NCI-H524 treated with DMSO at 0.1 percent for 48 hours (cell line): ENCODE measurements around the gene PLPPR3.
"Not testable (repeated sequence)": the region's sequence is repeated elsewhere in the genome, so short reads cannot be mapped to it uniquely, and the experiment has no call there.

Source experiments
- DNase-seq: peaks from one replicate; lab custom pipeline; 2025; lab: John Stamatoyannopoulos, UW

PLPPR3 gene

DNA sequence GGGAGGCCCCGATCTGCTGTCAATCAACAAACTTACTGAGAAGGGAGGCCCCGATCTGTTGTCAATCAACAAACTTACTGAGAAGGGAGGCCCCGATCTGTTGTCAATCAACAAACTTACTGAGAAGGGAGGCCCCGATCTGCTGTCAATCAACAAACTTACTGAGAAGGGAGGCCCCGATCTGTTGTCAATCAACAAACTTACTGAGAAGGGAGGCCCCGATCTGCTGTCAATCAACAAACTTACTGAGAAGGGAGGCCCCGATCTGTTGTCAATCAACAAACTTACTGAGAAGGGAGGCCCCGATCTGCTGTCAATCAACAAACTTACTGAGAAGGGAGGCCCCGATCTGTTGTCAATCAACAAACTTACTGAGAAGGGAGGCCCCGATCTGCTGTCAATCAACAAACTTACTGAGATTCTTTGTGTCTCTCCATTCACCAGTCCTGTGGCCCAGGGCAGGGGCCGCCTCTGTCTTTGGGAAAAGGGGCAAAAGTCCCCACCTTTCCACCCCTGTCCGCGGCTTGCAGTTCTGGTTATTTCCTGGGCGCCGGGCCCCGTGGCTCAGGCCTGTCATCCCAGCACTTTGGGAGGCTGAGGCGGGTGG lies 32.0 kb upstream of the PLPPR3 start:
- DNase-seq: not testable (repeated sequence)

DNA sequence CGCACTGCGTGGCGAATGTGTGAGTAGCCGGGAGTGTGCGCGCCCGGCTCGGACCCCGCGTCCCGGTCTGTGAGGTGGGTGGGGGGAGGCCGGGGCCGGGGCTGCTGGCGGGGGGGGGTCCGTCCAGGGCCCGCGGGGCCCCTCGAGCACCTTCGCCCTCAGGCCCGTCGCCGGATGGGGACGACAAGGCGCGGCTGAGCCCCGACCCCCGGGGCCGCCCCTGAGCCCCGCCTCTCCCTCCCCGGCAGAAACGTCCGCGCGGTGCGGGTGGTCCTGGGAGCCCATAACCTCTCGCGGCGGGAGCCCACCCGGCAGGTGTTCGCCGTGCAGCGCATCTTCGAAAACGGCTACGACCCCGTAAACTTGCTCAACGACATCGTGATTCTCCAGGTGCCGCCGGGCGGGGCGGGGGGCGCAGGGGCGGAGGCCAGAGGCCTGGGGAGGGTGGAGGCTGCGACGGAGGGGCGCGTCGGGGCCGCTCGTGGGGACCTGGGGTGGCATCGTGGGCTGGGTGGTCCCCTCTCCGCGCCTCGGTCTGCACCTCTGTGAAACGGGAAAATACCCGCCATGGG lies 31.3 kb upstream of the PLPPR3 start:
- no peak for DNase-seq

DNA sequence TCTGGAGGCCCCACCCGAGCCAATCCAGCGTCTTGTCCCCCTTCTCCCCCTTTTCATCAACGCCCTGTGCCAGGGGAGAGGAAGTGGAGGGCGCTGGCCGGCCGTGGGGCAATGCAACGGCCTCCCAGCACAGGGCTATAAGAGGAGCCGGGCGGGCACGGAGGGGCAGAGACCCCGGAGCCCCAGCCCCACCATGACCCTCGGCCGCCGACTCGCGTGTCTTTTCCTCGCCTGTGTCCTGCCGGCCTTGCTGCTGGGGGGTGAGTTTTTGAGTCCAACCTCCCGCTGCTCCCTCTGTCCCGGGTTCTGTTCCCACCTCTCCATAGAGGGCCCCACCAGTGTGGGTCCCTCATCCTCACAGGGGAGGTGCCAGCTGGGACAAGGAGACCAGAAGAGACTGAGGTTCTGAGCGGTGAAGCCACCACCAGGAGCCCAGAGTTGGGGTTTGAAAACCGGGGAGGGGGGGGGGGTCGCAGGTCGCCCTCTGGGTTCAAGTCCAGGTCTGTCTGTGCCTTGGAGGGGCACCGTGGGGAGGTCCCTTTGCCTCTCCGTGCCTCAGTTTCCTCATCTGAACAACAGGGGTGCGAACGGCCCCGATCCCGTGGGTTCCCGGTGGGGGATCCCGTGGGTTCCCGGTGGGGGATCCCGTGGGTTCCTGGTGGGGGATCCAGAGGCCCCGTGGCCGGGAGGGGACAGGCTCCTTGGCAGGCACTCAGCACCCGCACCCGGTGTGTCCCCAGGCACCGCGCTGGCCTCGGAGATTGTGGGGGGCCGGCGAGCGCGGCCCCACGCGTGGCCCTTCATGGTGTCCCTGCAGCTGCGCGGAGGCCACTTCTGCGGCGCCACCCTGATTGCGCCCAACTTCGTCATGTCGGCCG lies 30.6 kb upstream of the PLPPR3 start, which contains the start of gene ELANE:
Gene ELANE, plus strand, starts transcription at position 168 of the 878 bp plus-strand sequence. Its CDS starts 26 bp downstream, at position 194.
- DNase-seq: no peak

DNA sequence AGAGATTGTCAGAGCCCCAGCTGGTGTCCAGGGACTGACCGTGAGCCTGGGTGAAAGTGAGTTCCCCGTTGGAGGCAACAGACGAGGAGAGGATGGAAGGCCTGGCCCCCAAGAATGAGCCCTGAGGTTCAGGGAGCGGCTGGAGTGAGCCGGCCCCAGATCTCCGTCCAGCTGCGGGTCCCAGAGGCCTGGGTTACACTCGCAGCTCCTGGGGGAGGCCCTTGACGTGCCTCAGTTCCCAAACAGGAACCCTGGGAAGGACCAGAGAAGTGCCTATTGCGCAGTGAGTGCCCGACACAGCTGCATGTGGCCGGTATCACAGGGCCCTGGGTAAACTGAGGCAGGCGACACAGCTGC lies 29.2 kb upstream of the PLPPR3 start:
- DNase-seq: no peak

DNA sequence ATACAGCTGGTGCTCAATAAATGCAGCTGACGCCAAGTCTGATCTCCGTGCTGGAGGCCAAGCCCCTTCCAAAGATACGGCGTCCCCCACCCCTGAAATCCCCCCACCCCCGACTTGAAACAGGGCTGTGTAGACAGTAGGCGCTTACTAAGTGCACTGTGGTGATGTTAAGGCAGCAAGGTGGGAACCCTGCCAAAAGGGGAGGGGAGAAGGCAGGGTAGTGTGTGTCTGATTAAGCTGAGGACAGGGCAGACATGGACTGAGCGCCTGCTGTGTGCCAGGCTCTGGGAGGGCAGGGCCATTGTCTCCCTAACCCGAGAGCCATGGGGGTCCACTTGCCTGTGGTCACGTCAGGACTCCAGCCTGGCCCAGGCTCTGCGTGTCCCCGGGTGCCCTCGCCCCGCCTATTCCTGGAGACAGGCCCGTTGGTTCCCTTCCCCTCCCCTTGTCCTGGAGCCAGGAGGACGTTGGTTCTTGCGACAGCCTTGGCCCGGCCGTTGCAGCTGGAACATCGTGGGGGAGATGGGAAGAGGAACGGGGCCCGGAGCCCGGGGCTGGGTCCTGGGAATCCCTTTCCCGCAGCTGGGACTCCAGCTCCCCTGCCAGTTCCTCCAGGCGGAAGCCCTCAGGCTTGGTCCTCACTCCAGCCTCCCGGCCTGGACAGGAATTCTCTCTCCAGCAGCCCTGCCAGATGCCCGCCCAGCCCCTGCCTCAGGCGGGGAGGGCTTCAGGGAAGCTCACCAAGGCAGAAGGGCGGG lies 28.6 kb upstream of the PLPPR3 start:
- no peak for DNase-seq

DNA sequence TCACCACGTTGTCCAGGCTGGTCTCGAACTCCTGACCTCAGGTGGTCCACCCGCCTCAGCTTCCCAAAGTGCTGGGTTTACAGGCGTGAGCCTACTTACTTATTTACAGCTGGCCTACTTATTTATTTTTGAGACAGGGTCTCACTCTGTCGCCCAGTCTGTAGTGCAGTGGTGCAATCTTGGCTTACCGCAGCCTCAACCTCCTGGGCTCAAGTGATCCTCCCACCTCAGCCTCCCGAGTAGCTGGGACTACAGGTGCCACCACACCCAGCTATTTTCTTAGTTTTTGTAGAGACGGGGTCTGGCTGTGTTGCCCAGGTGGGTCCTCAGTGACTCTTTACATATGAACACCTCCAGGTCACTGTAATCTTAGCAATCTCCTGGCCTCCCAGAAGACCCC lies 27.4 kb upstream of the PLPPR3 start:
- DNase-seq: not testable (repeated sequence)

DNA sequence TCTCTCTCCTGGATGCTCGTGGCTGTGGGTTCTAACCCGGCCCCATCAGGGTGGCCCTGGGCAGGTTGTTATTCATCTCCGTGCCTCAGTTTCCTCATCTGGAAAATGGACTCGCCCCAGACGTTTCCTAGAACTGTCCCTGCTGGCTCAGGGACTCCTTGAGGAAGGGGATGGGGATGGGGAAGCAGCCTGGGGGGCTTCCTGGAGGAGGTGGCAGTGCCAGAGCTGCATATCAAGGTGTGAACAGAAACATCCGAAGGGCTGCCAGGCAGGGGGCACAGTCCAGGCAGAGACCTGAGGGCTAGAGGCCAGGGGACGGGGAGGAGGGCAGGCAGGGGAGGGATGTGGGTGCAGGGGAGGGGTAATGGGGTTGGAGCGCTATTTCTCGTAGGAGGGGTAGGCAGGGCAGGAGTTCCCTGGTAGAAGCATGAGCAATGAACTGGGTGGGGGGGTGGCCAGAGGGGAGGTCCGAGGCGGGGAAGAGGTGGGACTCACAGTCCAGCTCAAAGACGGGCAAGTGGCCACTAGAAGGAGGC lies 26.7 kb upstream of the PLPPR3 start:
- DNase-seq: no peak

DNA sequence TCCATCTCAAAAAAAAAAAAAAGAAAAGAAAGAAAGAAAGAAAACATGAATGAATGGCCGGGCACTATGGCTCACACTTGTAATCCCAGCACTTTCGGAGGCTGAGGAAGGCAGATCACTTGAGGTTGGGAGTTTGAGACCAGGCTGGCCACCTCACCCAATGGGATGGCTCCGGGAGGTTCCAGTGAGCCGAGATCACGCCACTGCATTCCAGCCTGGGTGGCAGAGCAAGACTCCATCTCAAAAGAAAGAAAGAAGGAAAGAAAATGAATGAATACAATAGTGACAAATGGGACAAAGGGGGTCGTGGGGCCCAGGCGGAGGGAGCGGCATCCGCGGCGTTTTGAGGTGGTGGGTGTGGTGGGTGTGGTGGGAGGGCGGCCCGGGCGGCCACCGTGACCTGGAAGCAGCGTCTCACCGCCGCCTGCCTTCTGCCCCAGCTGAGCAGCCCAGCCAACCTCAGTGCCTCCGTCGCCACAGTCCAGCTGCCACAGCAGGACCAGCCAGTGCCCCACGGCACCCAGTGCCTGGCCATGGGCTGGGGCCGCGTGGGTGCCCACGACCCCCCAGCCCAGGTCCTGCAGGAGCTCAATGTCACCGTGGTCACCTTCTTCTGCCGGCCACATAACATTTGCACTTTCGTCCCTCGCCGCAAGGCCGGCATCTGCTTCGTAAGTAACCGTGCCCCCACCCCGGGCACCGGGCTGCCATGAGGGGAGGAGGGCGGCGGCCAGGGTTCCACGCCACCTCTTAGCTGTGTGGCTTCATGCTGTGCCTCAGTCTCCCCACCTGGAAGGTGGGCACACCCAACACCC lies 24.2 kb upstream of the PLPPR3 start:
- no peak for DNase-seq

DNA sequence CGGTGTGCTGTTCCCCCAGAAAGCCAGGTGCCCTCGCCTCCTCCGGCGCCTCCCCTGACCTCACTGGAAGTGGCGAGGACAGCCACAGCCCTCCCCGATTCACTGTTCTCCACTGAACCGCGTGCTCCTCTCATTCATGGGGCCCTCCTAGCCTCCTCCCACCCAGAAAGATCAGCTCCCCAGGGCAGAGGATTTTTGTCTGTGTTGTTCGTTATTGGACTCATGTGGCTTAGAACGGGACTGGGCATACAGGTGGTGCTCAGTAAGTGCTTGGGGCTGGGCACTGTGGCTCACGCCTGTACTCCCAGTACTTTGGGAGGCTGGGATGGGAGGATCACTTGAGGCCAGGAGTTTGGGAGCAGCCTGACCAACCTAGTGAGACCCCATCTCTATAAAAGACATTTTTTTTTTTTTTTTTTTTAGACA lies 22.8 kb upstream of the PLPPR3 start:
- DNase-seq: no peak

DNA sequence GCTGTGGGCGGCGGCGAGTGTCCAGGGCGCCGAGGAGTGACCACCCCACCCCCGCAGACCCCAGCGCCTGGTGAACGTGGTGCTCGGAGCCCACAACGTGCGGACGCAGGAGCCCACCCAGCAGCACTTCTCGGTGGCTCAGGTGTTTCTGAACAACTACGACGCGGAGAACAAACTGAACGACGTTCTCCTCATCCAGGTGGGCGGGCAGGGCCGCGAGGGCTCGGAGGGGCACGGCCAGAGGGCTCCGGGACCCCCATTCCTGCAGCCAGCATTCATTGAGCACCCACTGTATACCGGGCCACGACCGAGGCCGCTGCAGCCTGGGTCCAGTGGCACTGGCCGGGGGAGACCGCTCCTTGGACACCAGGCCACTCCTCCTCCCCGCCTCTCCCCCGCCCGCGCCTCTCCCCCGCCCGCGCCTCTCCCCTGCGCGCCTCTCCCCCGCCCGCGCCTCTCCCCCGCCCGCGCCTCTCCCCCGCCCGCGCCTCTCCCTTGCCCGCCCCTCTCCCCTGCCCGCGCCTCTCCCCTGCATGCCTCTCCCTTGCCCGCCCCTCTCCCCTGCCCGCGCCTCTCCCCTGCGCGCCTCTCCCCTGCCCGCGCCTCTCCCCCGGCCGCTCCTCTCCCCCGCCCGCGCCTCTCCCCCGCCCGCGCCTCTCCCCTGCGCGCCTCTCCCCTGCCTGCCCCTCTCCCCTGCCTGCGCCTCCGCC lies 22.2 kb upstream of the PLPPR3 start:
- DNase-seq: no peak

DNA sequence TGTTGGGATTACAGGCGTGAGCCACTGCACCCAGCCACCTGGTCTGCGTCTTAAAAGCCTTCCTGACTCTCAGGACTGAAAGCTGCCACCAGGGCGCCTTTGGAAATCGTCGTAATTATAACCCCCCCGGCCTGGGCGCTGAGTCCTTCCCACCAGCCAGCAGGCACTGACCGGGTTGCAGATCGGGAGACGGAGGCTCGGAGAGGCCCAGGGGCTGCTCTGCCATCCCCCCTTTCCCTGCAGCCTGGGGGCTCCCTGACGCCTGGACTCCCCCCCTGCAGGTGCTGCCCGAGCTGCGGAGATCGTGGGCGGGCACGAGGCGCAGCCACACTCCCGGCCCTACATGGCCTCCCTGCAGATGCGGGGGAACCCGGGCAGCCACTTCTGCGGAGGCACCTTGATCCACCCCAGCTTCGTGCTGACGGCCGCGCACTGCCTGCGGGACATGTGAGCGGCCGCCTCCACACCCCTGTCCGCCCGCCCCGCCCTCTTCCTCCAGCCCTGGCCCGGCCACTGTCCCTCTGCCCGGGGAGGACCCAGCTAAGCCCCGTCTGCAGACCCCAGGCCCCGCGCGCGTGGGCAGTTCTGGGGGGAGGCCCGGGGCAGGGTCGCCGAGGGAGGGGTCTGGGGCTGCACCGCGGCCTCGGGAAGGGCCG lies 21.6 kb upstream of the PLPPR3 start:
- DNase-seq: no peak

DNA sequence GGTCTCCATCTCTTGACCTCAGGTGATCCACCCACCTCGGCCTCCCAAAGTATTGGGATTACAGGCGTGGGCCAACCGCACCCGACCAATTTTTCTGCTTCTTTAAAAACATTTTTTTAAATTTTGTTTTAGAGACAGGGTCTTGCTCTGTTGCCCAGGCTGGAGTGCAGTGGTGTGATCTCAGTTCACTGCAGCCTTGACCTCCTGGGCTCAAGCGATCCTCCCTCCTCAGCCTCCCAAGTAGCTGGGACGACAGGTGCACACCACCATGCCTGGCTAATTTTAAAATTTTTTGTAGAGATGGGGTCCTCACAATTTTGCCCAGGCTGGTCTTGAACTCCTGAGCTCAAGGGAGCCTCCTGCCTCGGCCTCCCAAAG lies 21.0 kb upstream of the PLPPR3 start:
- DNase-seq: not testable (repeated sequence)

DNA sequence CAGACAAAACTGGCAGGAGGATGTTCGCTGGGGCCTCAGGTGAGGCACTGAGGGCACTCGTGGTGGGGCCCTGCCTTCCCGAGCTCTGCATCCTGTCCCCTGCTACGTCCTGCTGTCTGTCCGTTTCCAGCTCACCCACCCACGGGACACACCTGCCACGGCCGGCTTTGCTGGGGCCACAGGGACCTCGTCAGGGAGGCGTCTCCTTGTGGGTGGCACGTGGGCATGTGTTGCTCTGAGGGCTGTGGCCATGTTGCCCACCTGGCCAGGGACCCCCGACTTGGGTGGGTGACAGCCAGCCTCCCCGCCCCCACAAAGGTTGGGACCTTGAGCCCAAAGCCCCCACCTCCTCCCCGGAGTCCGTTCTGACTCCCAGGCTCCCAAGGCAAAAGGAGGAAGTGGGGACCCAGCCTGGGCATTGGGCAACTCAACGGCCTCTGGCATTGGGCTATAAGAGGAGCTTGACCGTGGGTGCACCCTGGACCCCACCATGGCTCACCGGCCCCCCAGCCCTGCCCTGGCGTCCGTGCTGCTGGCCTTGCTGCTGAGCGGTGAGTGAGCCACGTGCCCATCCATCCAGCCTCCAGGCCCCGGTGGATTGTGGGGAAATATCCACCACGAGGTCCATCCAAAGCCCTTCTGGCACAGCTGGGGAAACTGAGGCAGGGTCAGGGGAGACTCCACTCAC lies 18.9 kb upstream of the PLPPR3 start, which contains the start of gene PRTN3:
Gene PRTN3, plus strand, starts transcription at position 481 of the 688 bp plus-strand sequence. Its CDS starts 10 bp downstream, at position 491.
- DNase-seq: no peak

DNA sequence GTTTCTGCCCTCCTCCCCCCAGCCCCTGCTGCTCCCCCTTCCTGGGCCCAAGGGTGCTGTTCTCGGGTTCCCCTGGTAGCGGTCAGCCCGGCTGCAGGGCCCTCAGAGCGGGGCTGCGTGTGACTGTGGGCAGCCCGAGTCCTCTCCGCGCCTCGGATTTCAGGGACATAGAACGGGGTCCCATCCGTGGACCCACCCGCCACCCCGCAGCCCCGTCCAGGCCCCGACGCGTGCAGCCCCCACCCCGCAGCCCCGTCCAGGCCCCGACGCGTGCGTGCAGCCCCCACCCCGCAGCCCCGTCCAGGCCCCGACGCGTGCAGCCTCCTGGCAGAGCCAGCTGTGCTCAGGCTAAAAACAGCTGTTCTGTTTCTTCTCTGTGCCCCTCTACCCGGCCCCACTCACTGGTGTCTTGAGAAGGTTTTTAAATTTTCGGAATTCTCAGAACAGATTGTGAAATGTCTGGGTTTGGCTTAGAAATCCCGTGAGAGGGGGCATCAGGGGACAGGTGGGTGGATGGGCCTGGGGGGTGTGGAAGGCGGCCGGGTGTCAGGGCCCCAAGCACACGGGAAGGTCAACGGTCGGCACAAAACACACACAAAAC lies 13.6 kb upstream of the PLPPR3 start:
- no peak for DNase-seq

DNA sequence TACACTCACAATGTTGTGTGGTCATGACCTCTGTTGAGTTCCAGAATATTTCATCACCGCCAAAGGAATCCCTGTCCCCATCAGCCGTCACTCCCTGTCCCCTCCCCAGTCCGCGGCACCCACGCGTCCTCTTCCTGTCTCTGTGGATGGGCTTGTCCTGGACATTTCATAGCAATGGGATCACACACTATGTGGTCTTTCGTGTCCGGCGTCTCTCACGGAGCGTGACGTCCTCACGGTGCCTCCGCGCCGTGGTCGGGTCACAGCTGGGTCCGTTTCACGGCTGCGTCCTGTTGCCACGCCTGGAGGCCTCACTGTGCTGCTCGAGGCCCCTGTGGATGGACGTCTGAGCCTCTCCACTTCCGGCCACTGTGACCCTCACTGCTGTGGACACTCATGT lies 12.5 kb upstream of the PLPPR3 start:
- DNase-seq: no peak

DNA sequence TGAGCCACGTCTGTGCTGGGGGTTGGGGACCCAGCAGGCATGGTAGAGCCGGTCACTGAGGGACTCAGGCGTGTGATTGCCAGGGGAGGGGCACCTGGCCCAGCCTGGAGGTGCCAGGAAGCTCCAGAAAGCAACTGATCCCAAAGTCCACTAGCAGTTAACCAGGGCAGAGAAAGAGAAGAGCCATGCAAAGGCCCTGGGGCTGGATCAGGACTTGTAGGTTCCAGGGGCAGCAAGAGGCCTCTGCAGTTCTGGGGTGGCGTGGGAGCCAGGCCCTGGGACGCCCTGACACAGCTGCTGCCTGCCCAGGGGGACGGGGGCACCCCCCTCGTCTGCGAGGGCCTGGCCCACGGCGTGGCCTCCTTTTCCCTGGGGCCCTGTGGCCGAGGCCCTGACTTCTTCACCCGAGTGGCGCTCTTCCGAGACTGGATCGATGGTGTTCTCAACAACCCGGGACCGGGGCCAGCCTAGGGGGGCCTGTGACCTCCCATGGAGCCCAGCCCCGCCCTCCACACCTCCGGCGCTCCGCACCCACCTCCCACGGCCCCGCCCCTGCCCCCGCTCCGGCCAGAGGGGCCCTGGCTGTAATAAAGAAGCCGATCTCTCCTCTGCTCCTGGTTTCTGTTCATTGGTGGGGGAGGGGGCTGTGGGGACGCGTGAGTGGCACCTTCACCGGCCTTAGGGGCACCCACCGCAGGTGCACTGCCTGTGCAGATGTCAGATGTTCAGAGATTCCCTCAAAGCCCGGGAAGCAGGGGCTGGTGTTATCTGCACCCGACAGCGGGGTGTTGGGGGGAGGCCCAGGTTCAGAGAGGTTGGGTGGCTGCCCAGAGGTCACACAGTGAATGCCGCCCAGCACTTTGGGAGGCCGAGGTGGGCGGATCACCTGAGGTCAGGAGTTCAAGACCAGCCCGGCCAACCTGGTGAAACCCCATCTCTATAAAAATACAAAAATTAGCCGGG lies 9.9 kb upstream of the PLPPR3 start:
- no peak for DNase-seq

DNA sequence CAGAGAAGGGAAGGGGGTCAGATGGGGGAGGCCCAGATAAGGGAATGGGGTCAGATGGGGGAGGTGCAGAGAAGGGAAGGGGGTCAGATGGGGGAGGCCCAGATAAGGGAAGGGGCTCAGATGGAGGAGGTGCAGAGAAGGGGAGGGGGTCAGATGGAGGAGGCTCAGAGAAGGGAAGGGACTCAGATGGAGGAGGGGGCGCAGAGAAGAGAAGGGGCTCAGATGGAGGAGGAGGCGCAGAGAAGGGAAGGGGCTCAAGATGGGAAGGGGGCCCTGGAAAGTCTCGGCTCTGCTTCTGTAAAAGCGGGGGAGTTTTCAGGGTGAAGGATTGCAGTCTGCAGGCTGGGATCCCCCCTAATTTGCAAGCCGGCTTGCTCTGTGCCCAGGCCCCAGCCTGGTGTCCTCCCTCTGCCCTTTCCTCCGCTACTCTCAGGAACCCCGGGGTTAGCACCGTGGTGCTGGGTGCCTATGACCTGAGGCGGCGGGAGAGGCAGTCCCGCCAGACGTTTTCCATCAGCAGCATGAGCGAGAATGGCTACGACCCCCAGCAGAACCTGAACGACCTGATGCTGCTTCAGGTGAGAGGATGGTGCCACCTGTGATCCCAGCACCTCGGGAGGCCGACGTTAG lies 7.5 kb upstream of the PLPPR3 start:
- DNase-seq: no peak
